Measurements from ENCODE around the gene OR4F6.

- TF ChIP-seq NR1H2 (CRISPR knock-in tag; IDR thresholded peaks at IDR 0.05) (no peak), BRF2 (IDR thresholded peaks at IDR 0.05; ENCODE audit: borderline replicate concordance, insufficient read depth, insufficient read length) (no peak), E2F4 (CRISPR knock-in tag; IDR thresholded peaks at IDR 0.05; ENCODE audit: low read depth) (no peak), SMC3 (conservative IDR thresholded peaks at IDR 0.05; ENCODE audit: insufficient read depth, low read depth, low read length) (no peak), ZNF780A (CRISPR knock-in tag; IDR thresholded peaks at IDR 0.05) (no peak), ZNF444 (CRISPR knock-in tag; IDR thresholded peaks at IDR 0.05) (no peak), CTCF (IDR thresholded peaks at IDR 0.05 in 2 of 3, conservative IDR thresholded peaks at IDR 0.05 in 1 of 3; ENCODE audit: insufficient read depth in 2 of 3, low read depth in 1 of 3, low read length in 3 of 3) (no peak), SIN3A (IDR thresholded peaks at IDR 0.05; ENCODE audit: borderline replicate concordance in 2 of 2, control insufficient read depth in 1 of 2, low read depth in 2 of 2, low read length in 2 of 2) (no peak), ZNF398 (CRISPR knock-in tag; IDR thresholded peaks at IDR 0.05) (no peak), EP300 (IDR thresholded peaks at IDR 0.05; ENCODE audit: low read length) (no peak)
These were observed 8.6 kb downstream of the OR4F6 start, which contains the start of gene OR4F15 for GRCh38 chr15:101811902-101812301.
